GM18873 (cell line): ENCODE measurements around the gene DHRS7B.
"Not testable (repeated sequence)": the region's sequence is repeated elsewhere in the genome, so short reads cannot be mapped to it uniquely, and the experiment has no call there.

Experiments used
- ATAC-seq: cut with Tn5 transposase; IDR thresholded peaks from one replicate; pipeline ENCODE4 v1.9.1; 2021; ENCODE audit warnings: mild to moderate bottlenecking, moderate library complexity, moderate number of reproducible peaks; ENCODE audit not compliant: unreplicated experiment, low FRiP score

DHRS7B gene

DNA sequence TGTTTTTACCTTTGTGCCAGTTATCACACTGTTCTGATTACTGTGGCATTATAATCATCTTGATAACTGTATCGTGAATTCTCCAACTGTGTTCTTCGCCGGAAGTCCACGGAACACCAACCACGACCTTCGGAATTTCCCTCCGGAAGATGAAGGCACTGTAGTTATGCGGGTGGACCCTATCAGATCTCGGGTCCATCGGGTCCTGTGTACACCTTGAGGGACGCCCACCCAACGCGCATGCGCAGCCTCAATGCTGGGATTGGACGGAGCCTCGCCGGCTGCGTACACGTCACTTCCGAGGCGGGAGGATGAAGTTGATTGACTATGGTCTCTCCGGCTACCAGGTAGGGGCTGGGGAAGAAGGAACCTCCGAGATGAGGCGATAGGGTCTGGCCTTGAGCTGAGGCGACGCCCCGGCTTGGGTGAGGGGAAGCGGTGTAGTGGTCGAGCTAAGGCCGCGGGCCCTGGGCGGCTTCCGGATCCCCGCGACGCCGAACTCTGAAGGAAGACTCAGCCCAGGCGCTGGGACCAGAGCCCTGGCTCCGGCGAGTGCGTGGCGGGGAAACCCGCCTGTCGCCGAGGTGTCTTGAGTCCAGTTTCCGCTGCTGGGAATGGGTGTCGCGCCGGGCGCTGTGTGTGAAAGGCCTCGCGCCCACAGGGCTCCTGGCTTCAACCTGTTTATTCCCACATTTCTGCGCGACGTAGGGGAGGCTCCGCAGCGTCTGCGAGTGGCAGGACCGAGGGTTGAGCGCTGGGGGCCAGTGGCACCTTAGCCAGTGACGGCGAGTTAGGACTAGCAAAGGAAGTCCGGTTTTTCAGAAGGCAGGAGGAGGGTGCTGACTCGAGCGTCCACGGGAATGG lies at the start of gene DHRS7B:
Gene DHRS7B, plus strand, starts transcription at position 320 of the 864 bp plus-strand sequence. Its CDS starts 8 bp downstream, at position 328.
- ATAC-seq = peak; percentile 83

DNA sequence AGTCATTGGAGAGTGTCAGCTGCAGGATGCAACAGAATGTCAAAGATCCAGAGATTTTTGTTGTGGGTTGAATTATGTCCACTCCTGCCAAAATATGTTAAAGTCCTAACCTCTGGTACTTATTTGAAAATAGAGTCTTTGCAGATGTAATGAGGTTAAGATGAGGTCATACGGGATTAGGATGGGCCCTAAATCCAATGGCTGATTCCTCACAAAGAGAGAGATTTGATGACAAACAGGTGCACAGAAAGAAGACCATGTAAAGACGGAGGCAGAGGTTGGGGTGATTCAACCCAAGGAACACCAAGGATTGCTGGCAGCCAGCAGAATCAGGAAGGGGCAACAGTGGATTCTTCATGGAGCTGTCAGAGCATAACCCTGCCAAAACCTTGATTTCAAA lies 49.5 kb upstream of the DHRS7B start:
- ATAC-seq = no peak

DNA sequence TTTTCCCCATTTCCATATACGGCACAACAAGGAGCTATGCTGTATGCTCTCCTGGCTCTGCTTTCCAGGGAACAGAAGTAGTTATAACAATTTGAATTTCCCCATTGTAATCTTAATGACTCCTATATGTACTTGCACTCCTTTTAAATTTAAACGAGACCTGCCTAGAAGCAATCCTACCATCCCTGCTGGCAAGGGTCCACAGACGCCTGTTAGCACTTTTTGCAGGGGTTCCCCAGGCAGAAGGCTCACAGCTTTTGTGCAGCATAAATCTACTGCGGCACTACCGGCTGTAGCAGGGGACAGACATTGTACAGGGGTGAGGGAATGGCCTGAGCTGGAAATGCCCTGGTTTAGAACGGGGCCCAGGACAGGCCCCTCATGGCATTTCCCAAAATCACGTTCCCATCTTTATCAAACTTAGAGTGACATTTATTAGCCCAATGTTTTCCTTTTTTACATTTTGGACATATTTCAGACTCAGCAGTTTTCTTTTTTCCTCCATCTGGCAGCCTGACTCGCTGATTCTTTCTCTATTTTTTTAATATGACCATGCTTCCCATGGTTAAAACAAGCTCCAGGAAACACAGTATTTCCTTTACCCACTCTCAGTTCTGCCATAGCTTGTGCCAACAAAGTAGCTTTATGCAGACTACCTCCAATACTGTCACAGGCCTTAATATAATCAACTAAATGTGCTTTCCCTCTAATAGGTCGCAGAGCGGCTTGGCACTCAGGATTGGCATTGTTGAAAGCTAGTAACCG lies 48.6 kb upstream of the DHRS7B start:
- ATAC-seq = no peak

- ATAC-seq = no peak
Measured at GRCh38 chr17:21079196-21079595, 47.6 kb upstream of the DHRS7B start.

DNA sequence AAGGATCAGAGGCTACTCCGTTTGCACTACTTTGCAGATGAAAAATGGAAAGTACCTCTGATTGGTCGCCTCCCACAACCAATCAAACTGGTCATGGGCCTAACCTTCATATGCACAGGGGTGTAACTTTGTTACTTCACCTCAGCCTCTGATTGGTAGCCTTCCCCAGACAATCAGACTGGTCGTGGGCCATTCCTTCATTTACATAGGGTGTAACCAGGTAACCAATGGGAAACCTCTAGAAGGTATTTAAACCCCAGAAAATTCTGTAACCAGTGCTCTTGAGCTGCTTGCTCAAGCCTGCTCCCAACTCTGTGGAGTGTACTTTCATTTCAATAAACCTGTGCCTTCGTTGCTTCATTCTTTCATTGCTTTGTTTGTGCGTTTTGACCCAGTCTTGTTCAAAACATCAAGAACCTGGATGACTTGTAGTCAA lies 44.7 kb upstream of the DHRS7B start:
- no peak for ATAC-seq

DNA sequence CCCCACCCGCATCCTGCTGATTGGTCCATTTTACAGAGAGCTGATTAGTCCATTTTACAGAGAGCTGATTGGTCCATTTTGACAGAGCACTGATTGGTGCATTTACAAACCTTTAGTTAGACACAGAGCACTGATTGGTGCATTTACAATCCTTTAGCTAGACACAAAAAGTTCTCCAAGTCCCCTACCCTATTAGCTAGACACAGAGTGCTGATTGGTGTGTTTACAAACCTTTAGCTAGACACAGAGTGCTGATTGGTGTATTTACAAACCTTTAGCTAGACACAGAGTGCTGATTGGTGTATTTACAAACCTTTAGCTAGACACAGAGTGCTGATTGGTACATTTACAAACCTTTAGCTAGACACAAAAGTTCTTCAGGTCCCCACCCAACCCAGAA lies 41.5 kb upstream of the DHRS7B start:
- ATAC-seq = not testable (repeated sequence)

GRCh38 chr17:21085707-21086106 lies 41.1 kb upstream of the DHRS7B start:
- no peak for ATAC-seq

- no peak for ATAC-seq
Measured at GRCh38 chr17:21089145-21089544, 37.6 kb upstream of the DHRS7B start.

- ATAC-seq = no peak
Measured at GRCh38 chr17:21089933-21090901, 36.5 kb upstream of the DHRS7B start.

DNA sequence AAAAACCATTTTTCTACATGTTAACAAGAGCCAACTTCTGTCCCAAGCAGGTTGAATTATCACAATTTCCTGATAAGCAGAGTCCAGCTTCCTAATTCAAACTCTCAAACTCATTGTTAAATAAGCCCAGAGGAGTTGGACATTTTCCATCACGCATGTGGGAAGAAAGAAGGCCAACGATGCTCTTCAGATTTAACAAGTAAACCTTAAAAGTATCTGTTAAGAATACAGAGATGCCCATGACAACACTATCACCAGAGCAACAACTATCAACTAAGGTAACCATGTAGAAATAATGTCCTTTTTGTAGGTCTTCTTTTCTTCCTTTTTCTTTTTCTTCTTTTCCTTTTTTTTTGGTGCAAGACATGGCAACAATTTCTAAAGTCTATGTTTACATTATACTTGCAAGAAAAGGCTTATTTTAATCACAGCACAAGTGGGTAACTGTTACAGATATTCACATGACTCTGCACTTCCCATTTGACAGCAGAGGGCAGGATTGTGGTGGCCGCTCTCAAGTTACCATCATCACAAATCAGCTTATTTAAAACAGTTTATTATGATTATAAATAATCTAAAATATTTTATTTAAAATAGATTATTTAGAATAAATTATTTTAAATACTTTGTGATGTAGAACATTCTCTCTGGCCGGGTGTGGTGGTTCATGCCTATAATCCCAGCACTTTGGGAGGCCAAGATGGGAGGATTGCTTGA lies 35.7 kb upstream of the DHRS7B start:
- ATAC-seq = no peak

GRCh38 chr17:21094298-21094704 lies 32.5 kb upstream of the DHRS7B start:
- no peak for ATAC-seq

- no peak for ATAC-seq
Measured at GRCh38 chr17:21095735-21096134, 31.0 kb upstream of the DHRS7B start.

DNA sequence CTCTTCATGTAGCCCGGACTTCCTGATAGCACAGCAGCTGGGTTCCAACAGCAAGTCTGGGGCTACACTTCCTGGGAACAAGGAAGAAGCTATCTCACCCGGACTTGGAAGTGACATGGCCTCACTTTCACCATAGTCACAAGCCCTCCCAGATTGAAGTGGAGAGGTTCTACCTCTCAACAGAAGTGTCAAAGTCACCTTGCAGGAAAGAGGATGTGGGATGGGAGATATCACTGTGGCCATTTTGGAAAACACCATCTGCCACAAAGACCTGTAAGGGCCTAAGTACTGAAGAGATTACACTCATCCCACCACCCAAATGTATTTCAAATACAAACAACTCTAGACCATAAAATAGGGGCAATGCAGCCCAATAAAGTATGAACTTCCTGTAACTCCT lies 29.9 kb upstream of the DHRS7B start:
- no peak for ATAC-seq

DNA sequence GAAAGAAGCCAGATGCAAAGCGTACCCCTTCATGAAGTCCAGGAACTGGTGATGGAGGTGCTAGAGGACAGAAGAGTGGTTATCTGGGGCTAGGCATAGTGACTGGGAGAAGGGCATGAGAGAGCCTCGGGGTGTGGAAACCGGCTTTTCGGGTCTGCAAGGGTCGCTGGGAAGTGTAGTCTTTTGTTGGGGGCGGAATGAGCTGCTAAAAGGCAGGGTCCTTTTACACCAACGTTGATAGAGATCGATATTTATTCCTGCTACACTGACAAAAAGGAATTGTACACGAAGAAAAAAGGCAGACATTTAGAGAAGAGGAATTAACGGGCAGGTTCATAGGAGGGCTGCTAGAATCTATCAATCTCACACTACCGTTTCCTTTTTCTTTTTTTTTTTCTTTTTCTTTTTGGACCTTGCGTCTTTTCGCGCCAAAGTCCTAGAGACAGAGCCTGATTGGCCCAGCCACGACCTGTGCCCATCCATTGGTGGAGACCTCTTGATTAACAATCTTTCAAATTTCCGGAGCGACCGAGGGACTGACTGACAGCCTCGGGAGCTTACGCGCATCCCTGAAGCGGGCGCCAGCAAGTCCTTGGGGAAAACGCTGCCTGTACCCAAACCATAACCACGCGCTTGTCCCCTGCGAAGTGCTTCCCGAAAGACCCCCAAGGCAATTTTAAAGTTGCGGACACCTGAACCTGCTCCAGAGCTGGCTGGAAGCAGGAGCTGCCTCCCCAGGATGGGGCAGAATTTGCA lies 27.7 kb upstream of the DHRS7B start:
- peak; percentile 85 for ATAC-seq

DNA sequence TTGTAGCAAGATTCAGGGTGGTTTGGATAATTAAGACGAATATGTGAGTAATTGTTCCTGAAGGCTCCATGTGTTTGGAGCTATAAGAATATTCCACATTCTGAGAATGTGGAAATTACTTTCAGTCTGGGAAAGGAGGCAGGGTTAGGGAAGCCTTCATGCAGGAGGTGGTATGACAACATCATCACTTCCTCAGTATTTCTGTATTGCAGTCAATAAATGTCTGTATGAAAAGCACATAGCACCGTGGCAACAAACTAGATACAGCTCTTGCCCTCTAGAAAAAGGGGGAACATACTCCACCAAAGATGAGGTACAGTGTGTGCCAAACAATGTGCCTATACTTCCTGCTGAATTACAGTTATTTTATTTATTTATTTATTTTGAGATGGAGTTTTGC lies 26.1 kb upstream of the DHRS7B start:
- no peak for ATAC-seq

- no peak for ATAC-seq
Measured at GRCh38 chr17:21104608-21105007, 22.2 kb upstream of the DHRS7B start.

GRCh38 chr17:21105064-21105894 lies 21.5 kb upstream of the DHRS7B start:
- no peak for ATAC-seq

DNA sequence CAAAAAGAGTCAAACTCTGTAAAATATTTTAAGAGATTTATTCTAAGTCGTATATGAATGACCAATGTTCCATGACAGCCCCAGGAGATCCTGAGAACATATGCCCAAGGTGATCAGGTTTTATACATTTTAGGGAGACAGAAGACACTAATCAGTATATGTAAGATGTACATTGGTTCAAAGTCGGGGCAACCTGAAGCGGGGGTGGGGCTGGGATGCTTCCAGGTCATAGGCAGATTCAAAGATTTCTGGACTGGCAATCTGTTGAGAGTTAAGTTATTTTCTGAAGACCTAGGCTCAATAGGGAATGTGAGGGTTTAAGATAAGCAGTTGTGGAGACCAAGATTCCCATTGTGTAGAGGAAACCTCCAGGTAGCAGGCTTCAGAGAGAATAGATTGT lies 20.4 kb upstream of the DHRS7B start:
- no peak for ATAC-seq
